22Rv1 (cell line): Measurements from ENCODE around the gene C1orf146.

Experiments
- H3K27ac ChIP-seq: fragments of 450-650 bp; 2 replicates; pipeline ENCODE4 v1.5.1; 2017
- ZFX ChIP-seq: fragments of 450-650 bp; IDR thresholded peaks from 2 replicates; pipeline ENCODE4 v1.6.1; 2017; ENCODE audit warnings: antibody characterized with exemption, borderline replicate concordance
- TF ChIP-seq, protein P1 (sequence below): fragments of 450-650 bp; IDR thresholded peaks from 2 replicates; pipeline ENCODE4 v1.5.1; 2017; ENCODE audit warnings: mild to moderate bottlenecking

Gene C1orf146, protein sequence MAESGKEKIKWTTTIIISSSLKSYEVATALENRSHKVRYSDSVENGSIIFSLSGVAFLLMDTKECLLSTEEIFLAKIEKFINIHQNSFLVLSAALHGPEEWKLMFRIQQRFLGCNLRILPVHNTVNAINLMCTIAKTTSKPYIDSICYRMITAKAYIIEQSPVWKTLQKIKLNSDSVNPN

DNA sequence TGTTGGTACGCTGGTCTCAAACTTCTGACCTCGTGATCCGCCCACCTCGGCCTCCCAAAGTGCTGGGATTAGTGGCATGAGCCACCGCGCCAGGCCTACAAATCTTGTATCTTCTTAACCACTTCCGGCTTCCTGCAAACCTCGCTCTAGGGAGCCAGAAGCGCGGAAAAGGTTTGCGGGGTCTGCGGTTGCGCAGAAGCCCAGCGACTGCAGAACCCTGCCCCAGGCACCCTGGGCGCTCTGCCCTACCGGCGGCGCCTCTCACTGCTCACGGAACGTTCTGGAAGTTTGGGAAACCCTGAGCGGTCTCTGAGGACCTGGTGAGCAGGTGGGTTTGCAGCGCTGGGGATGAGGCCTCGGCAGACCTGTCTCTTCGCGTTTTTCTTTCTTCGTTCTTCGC, at the start of gene C1orf146:
TSS of gene C1orf146 (plus strand) at position 195 of the 400 bp plus-strand sequence. CDS start 13,506 bp downstream, outside the sequence.
- TF ChIP-seq, protein P1, sequence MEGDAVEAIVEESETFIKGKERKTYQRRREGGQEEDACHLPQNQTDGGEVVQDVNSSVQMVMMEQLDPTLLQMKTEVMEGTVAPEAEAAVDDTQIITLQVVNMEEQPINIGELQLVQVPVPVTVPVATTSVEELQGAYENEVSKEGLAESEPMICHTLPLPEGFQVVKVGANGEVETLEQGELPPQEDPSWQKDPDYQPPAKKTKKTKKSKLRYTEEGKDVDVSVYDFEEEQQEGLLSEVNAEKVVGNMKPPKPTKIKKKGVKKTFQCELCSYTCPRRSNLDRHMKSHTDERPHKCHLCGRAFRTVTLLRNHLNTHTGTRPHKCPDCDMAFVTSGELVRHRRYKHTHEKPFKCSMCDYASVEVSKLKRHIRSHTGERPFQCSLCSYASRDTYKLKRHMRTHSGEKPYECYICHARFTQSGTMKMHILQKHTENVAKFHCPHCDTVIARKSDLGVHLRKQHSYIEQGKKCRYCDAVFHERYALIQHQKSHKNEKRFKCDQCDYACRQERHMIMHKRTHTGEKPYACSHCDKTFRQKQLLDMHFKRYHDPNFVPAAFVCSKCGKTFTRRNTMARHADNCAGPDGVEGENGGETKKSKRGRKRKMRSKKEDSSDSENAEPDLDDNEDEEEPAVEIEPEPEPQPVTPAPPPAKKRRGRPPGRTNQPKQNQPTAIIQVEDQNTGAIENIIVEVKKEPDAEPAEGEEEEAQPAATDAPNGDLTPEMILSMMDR: no peak
- TF ChIP-seq ZFX: no peak
- H3K27ac ChIP-seq: no peak within 1 kb of the TSS

DNA sequence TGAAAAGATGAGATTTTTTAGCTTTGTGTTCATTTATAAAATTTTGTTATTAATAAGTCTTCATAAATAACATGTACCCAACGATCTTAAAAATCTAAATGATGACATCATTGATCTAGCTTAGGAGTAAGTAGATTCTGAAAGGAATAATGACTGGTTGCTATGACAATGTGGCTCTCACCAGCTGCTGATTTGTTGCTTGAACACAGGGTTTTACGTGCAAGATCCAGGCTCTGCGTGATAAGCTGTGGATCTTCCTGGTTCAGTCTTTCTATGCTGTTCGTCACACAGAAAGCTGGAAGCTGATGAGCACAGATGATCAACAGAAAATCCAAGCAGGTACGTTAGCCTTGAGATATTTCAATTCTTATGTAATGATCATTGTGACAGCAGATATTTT, 49.1 kb upstream of the C1orf146 start:
- H3K27ac ChIP-seq: no peak overlapping the region
- no peak for TF ChIP-seq ZFX
- TF ChIP-seq, protein P1: no peak

DNA sequence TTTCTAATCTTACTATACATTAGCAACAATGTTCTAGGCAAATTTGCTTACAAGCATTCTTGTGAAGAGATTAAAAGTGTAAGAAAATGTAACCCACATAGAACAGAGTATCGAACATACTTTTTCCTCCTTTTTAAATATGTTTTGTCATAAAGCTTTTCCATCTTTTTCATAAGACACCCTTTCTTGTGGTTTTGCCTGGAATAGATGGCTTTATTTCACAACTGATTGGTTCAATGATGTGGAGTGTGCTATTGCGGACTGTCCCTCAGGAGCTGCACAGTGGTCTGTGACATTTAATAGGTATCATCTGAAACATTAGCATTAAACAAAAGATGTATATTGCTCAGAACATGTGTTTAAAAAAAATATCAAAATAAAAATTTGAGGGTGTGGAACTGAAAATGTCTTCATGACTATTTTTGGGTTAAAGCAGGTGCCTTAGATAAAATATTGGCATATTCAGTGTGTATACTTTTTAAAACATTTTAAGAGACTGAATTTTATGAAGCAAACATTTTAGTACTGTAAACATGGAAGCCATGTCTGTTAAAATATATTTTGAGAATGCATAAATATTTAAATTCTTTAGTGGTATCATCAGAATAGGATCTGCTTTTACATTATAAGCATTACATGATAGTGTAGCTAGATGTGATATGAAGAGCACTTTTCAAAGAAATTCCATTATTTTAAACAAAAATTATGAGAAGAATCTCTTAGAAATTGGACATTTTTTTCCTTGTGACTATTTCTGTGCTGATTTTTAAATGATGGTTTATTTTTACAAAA, 48.3 kb upstream of the C1orf146 start:
- H3K27ac ChIP-seq: no peak overlapping the region
- TF ChIP-seq, protein P1: no peak
- no peak for TF ChIP-seq ZFX

DNA sequence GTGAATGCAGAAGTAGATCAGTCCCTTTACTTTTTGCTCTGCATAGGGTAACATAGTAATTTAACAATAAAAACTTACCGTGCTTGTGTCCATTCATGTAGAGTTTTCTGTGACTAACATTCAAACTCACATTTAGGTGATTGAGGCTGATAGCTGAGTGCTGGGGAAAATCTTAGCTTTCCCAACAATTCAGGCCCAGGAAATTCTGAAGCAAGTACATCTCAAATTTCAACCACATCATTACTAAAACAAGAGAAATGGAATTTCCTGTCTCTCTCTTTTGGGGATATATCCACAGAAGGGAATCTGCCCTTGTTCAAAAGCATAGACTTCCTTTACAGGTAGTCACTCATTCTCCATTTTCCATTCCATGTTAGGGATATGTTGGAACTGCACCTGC, 33.1 kb upstream of the C1orf146 start:
- TF ChIP-seq ZFX: no peak
- TF ChIP-seq, protein P1: no peak
- no peak overlapping the region for H3K27ac ChIP-seq

DNA sequence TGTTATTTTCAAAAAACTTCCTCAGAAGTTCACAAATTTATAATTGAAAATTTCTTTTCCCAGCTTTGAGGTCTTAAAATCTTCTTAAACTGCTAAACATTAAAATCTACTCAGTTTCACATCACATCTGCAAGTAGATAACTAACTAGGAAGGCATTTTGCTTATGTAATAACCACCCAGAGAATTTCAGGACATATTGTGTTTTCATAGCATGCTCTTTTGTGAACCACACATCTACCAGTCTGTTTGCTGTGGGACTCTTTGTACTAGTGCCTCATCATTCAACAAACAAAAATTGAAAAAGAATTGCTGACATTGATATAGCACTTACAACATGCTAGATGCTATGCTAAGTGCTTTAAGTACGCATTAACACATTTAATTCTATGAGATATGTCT, 31.6 kb upstream of the C1orf146 start:
- TF ChIP-seq, protein P1: no peak
- no peak for TF ChIP-seq ZFX
- 0 out of 2 replicates have a peak overlapping the region, but pooled peaks have one; percentile 14 for H3K27ac ChIP-seq

DNA sequence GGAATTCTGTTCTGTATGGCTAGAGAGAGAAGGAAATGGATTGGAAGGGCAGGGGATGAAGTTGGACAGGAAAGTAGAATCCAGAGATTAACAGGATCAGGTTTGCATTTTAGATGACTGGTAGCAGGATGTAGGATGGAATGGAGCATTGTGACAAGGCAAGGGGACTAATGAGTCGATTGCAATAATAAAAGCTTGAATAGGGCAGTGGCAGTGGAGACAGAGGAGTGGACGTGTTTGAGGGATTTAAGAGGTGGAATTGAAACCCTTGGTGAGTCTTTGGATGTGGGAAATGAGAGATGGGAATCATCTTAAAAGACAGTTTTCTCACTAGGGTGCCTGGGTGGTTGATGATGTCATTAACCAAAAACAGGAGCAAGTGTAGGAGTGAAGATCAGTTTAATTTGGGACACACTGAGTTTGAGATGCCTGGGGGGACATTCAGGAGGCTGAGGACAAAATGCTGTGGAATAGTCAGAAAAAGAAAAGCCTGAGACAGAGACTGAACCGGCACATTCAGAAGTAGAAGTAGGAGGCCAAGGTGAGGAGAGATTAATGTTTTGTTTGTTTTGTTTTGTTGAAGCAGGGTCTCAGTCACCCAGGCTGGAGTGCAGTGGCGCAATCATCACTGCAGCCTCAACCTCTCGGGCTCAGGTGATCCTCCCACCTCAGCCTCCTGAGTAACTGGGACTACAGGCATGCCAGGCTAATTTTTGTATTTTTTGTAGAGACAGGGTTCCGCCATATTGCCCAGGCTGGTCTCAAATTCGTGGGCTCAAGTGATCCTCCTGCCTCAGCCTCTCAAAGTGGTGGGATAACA, 29.1 kb upstream of the C1orf146 start:
- TF ChIP-seq, protein P1: no peak
- TF ChIP-seq ZFX: no peak
- no peak overlapping the region for H3K27ac ChIP-seq
